HepG2 (cell line): ENCODE data around the gene SIRT5. TPM values are rescaled to one million over a fixed set of nuclear protein-coding genes. Genes with fewer than 3 reads are reported as not detected.

Experiments used
- EEA1 ChIP-seq: sonication (generic); formaldehyde crosslinking; IDR thresholded peaks from 2 replicates; pipeline ENCODE4 v1.5.1; 2020; ENCODE audit warnings: mild to moderate bottlenecking, missing genetic modification reagents, borderline replicate concordance
- FLYWCH1 ChIP-seq: sonication (generic); formaldehyde crosslinking; IDR thresholded peaks from 2 replicates; pipeline ENCODE4 v1.8.1; 2023; ENCODE audit warnings: mild to moderate bottlenecking, missing genetic modification reagents
- HHEX ChIP-seq: IDR thresholded peaks from 2 replicates; pipeline ENCODE4 v1.6.1; 2016; ENCODE audit warnings: control low read depth
- ISL2 ChIP-seq: sonication (generic); formaldehyde crosslinking; IDR thresholded peaks from 2 replicates; pipeline ENCODE4 v1.5.0; 2020; ENCODE audit warnings: missing genetic modification reagents
- KDM1A ChIP-seq: IDR thresholded peaks from 2 replicates; pipeline ENCODE4 v1.6.1; 2016; ENCODE audit warnings: missing compliant biosample characterization
- NAIF1 ChIP-seq: sonication (generic); formaldehyde crosslinking; IDR thresholded peaks from 2 replicates; pipeline ENCODE4 v1.5.0; 2020; ENCODE audit warnings: mild to moderate bottlenecking, missing genetic modification reagents, borderline replicate concordance
- NR1H2 ChIP-seq: sonication (generic); formaldehyde crosslinking; IDR thresholded peaks from 2 replicates; pipeline ENCODE4 v1.8.1; 2022; ENCODE audit warnings: low read depth, missing genetic modification reagents, borderline replicate concordance
- SMC3 ChIP-seq: IDR thresholded peaks from 2 replicates; pipeline ENCODE4 v1.6.1; 2011; ENCODE audit warnings: low read length, improper control_type of control experiment
- TEAD2 ChIP-seq: sonication (generic); formaldehyde crosslinking; IDR thresholded peaks from 2 replicates; pipeline ENCODE4 v1.9.0; 2021; ENCODE audit warnings: missing genetic modification reagents
- ZFP36 ChIP-seq: fragments of 150-350 bp; IDR thresholded peaks from 2 replicates; pipeline ENCODE4 v1.6.1; 2018; ENCODE audit warnings: borderline replicate concordance, low read length, low read depth; ENCODE audit not compliant: partially characterized antibody
- ZNF367 ChIP-seq: sonication (generic); formaldehyde crosslinking; IDR thresholded peaks from 2 replicates; pipeline ENCODE4 v1.4.0; 2020; ENCODE audit warnings: missing genetic modification reagents, borderline replicate concordance
- ZNF441 ChIP-seq: sonication (generic); formaldehyde crosslinking; IDR thresholded peaks from 2 replicates; pipeline ENCODE4 v1.7.0; 2021; ENCODE audit warnings: missing genetic modification reagents, borderline replicate concordance
- ZNF615 ChIP-seq: sonication (generic); formaldehyde crosslinking; IDR thresholded peaks from 2 replicates; pipeline ENCODE4 v1.5.0; 2020; ENCODE audit warnings: mild to moderate bottlenecking, missing genetic modification reagents, borderline replicate concordance
- ZNF776 ChIP-seq: sonication (generic); formaldehyde crosslinking; IDR thresholded peaks from 2 replicates; pipeline ENCODE4 v1.4.0; 2020; ENCODE audit warnings: mild to moderate bottlenecking, missing genetic modification reagents
- polyA plus RNA-seq, 8 experiments: library from polyadenylated mRNA; depleted of rRNA in 3 of 8; stranded (reverse) in 7 of 8; unstranded in 1 of 8; fragments of >200 nt; fragmentation: Illumina TruSeq in 4 of 8; extraction: Trizol in 4 of 8; gene quantifications; 2 replicates each; pipeline versions ENCODE4 v1.2.1 to v1.2.3, GENCODE V29; 2011 to 2016; ENCODE audit warnings: low read depth in 4 of 8, missing spikeins in 1 of 8, mixed read lengths in 1 of 8; ENCODE audit not compliant: insufficient read depth in 1 of 8
- total RNA-seq, 5 experiments: library from RNA; depleted of rRNA; stranded (reverse); fragments of >200 nt; fragmentation: Illumina TruSeq; extraction: Trizol; gene quantifications; 2 replicates each; pipeline ENCODE4 v1.2.3, GENCODE V29; 2016; ENCODE audit warnings: low read depth in 1 of 5
- TF ChIP-seq, protein P1 (sequence below): sonication (generic); formaldehyde crosslinking; IDR thresholded peaks from 2 replicates; pipeline ENCODE4 v1.4.0; 2020; ENCODE audit warnings: missing genetic modification reagents, borderline replicate concordance
- TF ChIP-seq, protein P2 (sequence below): sonication (generic); formaldehyde crosslinking; IDR thresholded peaks from 2 replicates; pipeline ENCODE4 v1.4.0; 2020; ENCODE audit warnings: missing genetic modification reagents, low read depth, mild to moderate bottlenecking, borderline replicate concordance
- TF ChIP-seq, protein P3 (sequence below): sonication (generic); formaldehyde crosslinking; IDR thresholded peaks from 2 replicates; pipeline ENCODE4 v1.5.0; 2020; ENCODE audit warnings: mild to moderate bottlenecking, missing genetic modification reagents
- TF ChIP-seq, protein P4 (sequence below), 2 experiments: sonication (generic) in 1 of 2; formaldehyde crosslinking in 1 of 2; IDR thresholded peaks; 2 replicates each; pipeline versions ENCODE4 v1.6.1 to v1.9.0; 2014 to 2022; ENCODE audit warnings: antibody characterized with exemption in 1 of 2, borderline replicate concordance in 1 of 2, inconsistent platforms in 1 of 2, low read depth in 1 of 2, missing genetic modification reagents in 1 of 2

SIRT5 gene
- total and polyA plus RNA-seq, 2 of the 13 experiments (the other 11 are each of a cell fraction or from before 2014, with no cell fraction given): 14.1 to 16.6 TPM

DNA sequence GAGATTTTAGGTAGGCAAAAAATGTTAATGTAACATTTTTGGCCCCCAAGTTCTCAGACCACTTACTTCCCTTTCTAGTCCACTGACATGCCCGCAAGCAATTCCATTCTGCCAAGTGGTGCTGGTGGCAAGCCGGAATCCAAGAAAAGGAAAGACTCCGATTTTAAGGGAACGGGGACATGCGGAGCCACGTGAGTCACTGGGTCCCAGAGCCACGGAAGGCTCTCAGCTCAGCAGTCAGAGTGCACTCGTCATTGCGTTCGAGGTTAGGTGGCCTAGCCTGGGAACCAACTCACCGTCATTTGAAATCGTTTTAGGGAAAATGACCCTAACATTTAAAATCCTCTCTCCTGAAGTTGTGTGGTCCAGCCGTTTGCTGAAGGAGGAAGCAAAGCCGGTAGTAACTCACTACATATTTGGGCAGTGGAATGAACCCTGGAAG, 711 bp upstream of the SIRT5 start (continued):
- TF ChIP-seq, protein P1, sequence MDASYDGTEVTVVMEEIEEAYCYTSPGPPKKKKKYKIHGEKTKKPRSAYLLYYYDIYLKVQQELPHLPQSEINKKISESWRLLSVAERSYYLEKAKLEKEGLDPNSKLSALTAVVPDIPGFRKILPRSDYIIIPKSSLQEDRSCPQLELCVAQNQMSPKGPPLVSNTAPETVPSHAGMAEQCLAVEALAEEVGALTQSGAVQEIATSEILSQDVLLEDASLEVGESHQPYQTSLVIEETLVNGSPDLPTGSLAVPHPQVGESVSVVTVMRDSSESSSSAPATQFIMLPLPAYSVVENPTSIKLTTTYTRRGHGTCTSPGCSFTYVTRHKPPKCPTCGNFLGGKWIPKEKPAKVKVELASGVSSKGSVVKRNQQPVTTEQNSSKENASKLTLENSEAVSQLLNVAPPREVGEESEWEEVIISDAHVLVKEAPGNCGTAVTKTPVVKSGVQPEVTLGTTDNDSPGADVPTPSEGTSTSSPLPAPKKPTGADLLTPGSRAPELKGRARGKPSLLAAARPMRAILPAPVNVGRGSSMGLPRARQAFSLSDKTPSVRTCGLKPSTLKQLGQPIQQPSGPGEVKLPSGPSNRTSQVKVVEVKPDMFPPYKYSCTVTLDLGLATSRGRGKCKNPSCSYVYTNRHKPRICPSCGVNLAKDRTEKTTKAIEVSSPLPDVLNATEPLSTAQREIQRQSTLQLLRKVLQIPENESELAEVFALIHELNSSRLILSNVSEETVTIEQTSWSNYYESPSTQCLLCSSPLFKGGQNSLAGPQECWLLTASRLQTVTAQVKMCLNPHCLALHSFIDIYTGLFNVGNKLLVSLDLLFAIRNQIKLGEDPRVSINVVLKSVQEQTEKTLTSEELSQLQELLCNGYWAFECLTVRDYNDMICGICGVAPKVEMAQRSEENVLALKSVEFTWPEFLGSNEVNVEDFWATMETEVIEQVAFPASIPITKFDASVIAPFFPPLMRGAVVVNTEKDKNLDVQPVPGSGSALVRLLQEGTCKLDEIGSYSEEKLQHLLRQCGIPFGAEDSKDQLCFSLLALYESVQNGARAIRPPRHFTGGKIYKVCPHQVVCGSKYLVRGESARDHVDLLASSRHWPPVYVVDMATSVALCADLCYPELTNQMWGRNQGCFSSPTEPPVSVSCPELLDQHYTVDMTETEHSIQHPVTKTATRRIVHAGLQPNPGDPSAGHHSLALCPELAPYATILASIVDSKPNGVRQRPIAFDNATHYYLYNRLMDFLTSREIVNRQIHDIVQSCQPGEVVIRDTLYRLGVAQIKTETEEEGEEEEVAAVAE (CRISPR knock-in tag): peak; percentile 21; the same call in 1 of the 2 replicates
- TF ChIP-seq FLYWCH1 (CRISPR knock-in tag): no peak
- TF ChIP-seq KDM1A: no peak
- TF ChIP-seq ZNF615: no peak
- TF ChIP-seq ZNF441: no peak
- no peak for TF ChIP-seq NAIF1 (CRISPR knock-in tag)
- TF ChIP-seq, protein P2, sequence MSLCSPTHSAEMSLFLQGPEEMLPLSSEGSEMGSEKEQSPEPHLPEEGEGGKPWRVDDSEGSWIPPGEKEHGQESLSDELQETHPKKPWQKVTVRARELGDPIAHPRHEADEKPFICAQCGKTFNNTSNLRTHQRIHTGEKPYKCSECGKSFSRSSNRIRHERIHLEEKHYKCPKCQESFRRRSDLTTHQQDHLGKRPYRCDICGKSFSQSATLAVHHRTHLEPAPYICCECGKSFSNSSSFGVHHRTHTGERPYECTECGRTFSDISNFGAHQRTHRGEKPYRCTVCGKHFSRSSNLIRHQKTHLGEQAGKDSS (CRISPR knock-in tag): no peak
- no peak for TF ChIP-seq ZNF776 (CRISPR knock-in tag)
- no peak for TF ChIP-seq SMC3
- TF ChIP-seq ZFP36: no peak
- no peak for TF ChIP-seq EEA1
- TF ChIP-seq, protein P3, sequence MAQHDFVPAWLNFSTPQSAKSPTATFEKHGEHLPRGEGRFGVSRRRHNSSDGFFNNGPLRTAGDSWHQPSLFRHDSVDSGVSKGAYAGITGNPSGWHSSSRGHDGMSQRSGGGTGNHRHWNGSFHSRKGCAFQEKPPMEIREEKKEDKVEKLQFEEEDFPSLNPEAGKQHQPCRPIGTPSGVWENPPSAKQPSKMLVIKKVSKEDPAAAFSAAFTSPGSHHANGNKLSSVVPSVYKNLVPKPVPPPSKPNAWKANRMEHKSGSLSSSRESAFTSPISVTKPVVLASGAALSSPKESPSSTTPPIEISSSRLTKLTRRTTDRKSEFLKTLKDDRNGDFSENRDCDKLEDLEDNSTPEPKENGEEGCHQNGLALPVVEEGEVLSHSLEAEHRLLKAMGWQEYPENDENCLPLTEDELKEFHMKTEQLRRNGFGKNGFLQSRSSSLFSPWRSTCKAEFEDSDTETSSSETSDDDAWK (CRISPR knock-in tag): no peak
- TF ChIP-seq HHEX (CRISPR knock-in tag): no peak
- no peak for TF ChIP-seq TEAD2 (CRISPR knock-in tag)
- TF ChIP-seq ISL2 (CRISPR knock-in tag): no peak
- TF ChIP-seq, protein P4, sequence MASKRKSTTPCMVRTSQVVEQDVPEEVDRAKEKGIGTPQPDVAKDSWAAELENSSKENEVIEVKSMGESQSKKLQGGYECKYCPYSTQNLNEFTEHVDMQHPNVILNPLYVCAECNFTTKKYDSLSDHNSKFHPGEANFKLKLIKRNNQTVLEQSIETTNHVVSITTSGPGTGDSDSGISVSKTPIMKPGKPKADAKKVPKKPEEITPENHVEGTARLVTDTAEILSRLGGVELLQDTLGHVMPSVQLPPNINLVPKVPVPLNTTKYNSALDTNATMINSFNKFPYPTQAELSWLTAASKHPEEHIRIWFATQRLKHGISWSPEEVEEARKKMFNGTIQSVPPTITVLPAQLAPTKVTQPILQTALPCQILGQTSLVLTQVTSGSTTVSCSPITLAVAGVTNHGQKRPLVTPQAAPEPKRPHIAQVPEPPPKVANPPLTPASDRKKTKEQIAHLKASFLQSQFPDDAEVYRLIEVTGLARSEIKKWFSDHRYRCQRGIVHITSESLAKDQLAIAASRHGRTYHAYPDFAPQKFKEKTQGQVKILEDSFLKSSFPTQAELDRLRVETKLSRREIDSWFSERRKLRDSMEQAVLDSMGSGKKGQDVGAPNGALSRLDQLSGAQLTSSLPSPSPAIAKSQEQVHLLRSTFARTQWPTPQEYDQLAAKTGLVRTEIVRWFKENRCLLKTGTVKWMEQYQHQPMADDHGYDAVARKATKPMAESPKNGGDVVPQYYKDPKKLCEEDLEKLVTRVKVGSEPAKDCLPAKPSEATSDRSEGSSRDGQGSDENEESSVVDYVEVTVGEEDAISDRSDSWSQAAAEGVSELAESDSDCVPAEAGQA (IDR thresholded peaks at IDR 0.05; ENCODE audit: low read depth): no peak
- TF ChIP-seq, protein P4 (CRISPR knock-in tag; IDR thresholded peaks at IDR 0.05; ENCODE audit: borderline replicate concordance): no peak
- no peak for TF ChIP-seq ZNF367
- TF ChIP-seq NR1H2 (CRISPR knock-in tag): no peak
